ENCODE results near the gene KLHL29. TPM values are rescaled to one million over a fixed set of nuclear protein-coding genes. Genes with fewer than 3 reads are reported as not detected.

KLHL29 gene
- polyA plus RNA-seq, 1 donor from 2014 or later, result 42.4 TPM

DNA sequence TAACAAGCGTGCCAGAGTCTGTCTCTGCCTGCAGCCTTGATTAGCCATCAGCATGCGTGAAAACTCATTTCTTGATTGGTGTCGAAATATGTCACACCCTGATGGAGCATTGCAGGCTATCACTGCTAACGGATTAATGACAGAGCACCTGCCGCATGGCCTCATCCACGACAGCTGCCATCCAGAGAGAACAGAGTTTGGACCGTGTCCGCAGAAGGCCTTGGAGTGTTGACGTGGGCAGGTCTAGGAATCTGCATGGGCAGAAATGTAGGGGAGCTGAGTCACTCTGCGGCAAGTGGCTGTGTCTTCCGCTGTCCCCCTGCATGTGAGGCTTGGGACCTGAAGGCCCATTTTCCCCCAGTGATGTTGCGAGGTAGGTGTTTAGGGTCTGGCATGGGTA lies 43.0 kb downstream of the KLHL29 start:
- no peaks in the 10 kb centered on the region for H3K27me3 ChIP-seq (ENCODE audit: insufficient read depth, low read depth, low read length)
- H3K9ac ChIP-seq (ENCODE audit: low read length), result no peak overlapping the region
- no peaks in the 10 kb centered on the region for H3K9me2 ChIP-seq (ENCODE audit: insufficient read depth, low read length)
- H4K20me1 ChIP-seq (ENCODE audit: insufficient read depth), result peaks cover 18% of the 10 kb centered on the region
- H3K36me3 ChIP-seq (ENCODE audit: insufficient read depth, low read length), result no peaks in the 10 kb centered on the region
- H3K79me2 ChIP-seq (replicated peaks; ENCODE audit: insufficient read depth, low read length), result peaks cover 9% of the 10 kb centered on the region
- TF ChIP-seq TAF1 (IDR thresholded peaks at IDR 0.05; ENCODE audit: low read depth) (no peak), EZH2 (IDR thresholded peaks at IDR 0.05; ENCODE audit: borderline replicate concordance, insufficient read depth, low read length, poor library complexity, severe bottlenecking) (no peak), EP300 (conservative IDR thresholded peaks at IDR 0.05; ENCODE audit: poor library complexity, severe bottlenecking) (no peak), MXI1 (conservative IDR thresholded peaks at IDR 0.05; ENCODE audit: poor library complexity, severe bottlenecking) (no peak), SMC3 (conservative IDR thresholded peaks at IDR 0.05; ENCODE audit: poor library complexity) (no peak), POLR2AphosphoS5 (IDR thresholded peaks at IDR 0.05) (no peak), RAD21 (conservative IDR thresholded peaks at IDR 0.05) (no peak)
- TF ChIP-seq, protein P1, sequence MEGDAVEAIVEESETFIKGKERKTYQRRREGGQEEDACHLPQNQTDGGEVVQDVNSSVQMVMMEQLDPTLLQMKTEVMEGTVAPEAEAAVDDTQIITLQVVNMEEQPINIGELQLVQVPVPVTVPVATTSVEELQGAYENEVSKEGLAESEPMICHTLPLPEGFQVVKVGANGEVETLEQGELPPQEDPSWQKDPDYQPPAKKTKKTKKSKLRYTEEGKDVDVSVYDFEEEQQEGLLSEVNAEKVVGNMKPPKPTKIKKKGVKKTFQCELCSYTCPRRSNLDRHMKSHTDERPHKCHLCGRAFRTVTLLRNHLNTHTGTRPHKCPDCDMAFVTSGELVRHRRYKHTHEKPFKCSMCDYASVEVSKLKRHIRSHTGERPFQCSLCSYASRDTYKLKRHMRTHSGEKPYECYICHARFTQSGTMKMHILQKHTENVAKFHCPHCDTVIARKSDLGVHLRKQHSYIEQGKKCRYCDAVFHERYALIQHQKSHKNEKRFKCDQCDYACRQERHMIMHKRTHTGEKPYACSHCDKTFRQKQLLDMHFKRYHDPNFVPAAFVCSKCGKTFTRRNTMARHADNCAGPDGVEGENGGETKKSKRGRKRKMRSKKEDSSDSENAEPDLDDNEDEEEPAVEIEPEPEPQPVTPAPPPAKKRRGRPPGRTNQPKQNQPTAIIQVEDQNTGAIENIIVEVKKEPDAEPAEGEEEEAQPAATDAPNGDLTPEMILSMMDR (IDR thresholded peaks at IDR 0.05; ENCODE audit: poor library complexity, severe bottlenecking), result no peak
- TF ChIP-seq, protein P2, sequence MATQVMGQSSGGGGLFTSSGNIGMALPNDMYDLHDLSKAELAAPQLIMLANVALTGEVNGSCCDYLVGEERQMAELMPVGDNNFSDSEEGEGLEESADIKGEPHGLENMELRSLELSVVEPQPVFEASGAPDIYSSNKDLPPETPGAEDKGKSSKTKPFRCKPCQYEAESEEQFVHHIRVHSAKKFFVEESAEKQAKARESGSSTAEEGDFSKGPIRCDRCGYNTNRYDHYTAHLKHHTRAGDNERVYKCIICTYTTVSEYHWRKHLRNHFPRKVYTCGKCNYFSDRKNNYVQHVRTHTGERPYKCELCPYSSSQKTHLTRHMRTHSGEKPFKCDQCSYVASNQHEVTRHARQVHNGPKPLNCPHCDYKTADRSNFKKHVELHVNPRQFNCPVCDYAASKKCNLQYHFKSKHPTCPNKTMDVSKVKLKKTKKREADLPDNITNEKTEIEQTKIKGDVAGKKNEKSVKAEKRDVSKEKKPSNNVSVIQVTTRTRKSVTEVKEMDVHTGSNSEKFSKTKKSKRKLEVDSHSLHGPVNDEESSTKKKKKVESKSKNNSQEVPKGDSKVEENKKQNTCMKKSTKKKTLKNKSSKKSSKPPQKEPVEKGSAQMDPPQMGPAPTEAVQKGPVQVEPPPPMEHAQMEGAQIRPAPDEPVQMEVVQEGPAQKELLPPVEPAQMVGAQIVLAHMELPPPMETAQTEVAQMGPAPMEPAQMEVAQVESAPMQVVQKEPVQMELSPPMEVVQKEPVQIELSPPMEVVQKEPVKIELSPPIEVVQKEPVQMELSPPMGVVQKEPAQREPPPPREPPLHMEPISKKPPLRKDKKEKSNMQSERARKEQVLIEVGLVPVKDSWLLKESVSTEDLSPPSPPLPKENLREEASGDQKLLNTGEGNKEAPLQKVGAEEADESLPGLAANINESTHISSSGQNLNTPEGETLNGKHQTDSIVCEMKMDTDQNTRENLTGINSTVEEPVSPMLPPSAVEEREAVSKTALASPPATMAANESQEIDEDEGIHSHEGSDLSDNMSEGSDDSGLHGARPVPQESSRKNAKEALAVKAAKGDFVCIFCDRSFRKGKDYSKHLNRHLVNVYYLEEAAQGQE (IDR thresholded peaks at IDR 0.05; ENCODE audit: borderline replicate concordance), result no peak
- H3F3A ChIP-seq (ENCODE audit: insufficient read depth, low read length, poor library complexity, severe bottlenecking), result no peaks in the 10 kb centered on the region
- no peaks in the 10 kb centered on the region for H3K9me3 ChIP-seq (ENCODE audit: low read length)
- no peak overlapping the region for H2AFZ ChIP-seq (ENCODE audit: low read depth, low read length)
- H3K4me3 ChIP-seq (ENCODE audit: low read length), result no peak overlapping the region
- H3K27ac ChIP-seq (ENCODE audit: low read length), result no peak overlapping the region
- no peak overlapping the region for H3K4me2 ChIP-seq (ENCODE audit: low read length)

DNA sequence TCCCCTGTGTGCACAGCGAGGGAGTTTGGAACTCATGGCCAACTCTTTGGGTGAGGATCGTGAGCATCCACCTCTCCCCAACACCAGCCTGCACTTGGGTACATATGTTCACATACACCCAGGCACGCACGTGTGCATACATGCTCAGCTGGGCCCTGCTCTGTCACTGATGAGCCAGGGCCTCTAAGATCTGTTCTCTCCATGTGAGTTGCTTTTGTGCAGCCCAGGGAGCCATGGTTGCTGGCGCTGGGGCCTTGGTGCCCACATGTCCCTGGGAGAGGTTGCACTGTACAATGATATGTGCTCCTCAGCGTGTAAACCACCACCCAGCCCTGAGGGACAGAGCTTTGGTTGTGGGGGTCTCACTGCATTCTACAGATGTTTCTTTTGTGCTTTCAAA lies 44.1 kb downstream of the KLHL29 start:
- Histone ChIP-seq H3K79me2 (replicated peaks; ENCODE audit: insufficient read depth, low read length) (peaks cover 9% of the 10 kb centered on the region), H3F3A (ENCODE audit: insufficient read depth, low read length, poor library complexity, severe bottlenecking) (no peaks in the 10 kb centered on the region), H3K36me3 (ENCODE audit: insufficient read depth, low read length) (no peaks in the 10 kb centered on the region), H3K9ac (ENCODE audit: low read length) (no peak overlapping the region), H3K4me3 (ENCODE audit: low read length) (no peak overlapping the region), H4K20me1 (ENCODE audit: insufficient read depth) (peaks cover 18% of the 10 kb centered on the region), H3K9me2 (ENCODE audit: insufficient read depth, low read length) (no peaks in the 10 kb centered on the region), H3K9me3 (ENCODE audit: low read length) (no peaks in the 10 kb centered on the region), H2AFZ (ENCODE audit: low read depth, low read length) (no peak overlapping the region), H3K27ac (ENCODE audit: low read length) (no peak overlapping the region), H3K27me3 (ENCODE audit: insufficient read depth, low read depth, low read length) (no peaks in the 10 kb centered on the region), H3K4me2 (ENCODE audit: low read length) (no peak overlapping the region)
- TF ChIP-seq POLR2AphosphoS5 (IDR thresholded peaks at IDR 0.05), result no peak
- TF ChIP-seq, protein P2 (IDR thresholded peaks at IDR 0.05; ENCODE audit: borderline replicate concordance), result no peak
- TF ChIP-seq RAD21 (conservative IDR thresholded peaks at IDR 0.05), result no peak
- TF ChIP-seq TAF1 (IDR thresholded peaks at IDR 0.05; ENCODE audit: low read depth), result no peak
- TF ChIP-seq EP300 (conservative IDR thresholded peaks at IDR 0.05; ENCODE audit: poor library complexity, severe bottlenecking), result no peak
- TF ChIP-seq MXI1 (conservative IDR thresholded peaks at IDR 0.05; ENCODE audit: poor library complexity, severe bottlenecking), result no peak
- no peak for TF ChIP-seq SMC3 (conservative IDR thresholded peaks at IDR 0.05; ENCODE audit: poor library complexity)
- no peak for TF ChIP-seq EZH2 (IDR thresholded peaks at IDR 0.05; ENCODE audit: borderline replicate concordance, insufficient read depth, low read length, poor library complexity, severe bottlenecking)
- TF ChIP-seq, protein P1 (IDR thresholded peaks at IDR 0.05; ENCODE audit: poor library complexity, severe bottlenecking), result no peak
